RWPE2 (cell line): ENCODE data around the gene ANKRD33B.

Experiments
- ATAC-seq: fragments of 200-7000 bp; cut with Tn5 transposase; 3 replicates; pipeline ENCODE4 v1.9.1; 2021; ENCODE audit warnings: low read depth
- DNase-seq: peaks from one replicate; pipeline ENCODE4 v3.0.0-alpha.2; 2020; ENCODE audit warnings: low spot score
- H3K27ac ChIP-seq: fragments of 450-650 bp; 2 replicates; pipeline ENCODE4 v1.5.1; 2017; ENCODE audit warnings: mild to moderate bottlenecking; ENCODE audit not compliant: poor library complexity, severe bottlenecking
- H3K27me3 ChIP-seq: fragments of 250-450 bp; sonication (Bioruptor Pico); 2 replicates; pipeline ENCODE4 v1.5.1; 2021; ENCODE audit warnings: mild to moderate bottlenecking, moderate library complexity; ENCODE audit not compliant: insufficient read depth, poor library complexity, severe bottlenecking
- H3K36me3 ChIP-seq: fragments of 250-450 bp; sonication (Bioruptor Pico); 2 replicates; pipeline ENCODE4 v1.5.1; 2020; ENCODE audit warnings: low read depth, mild to moderate bottlenecking, moderate library complexity
- H3K4me1 ChIP-seq: fragments of 250-450 bp; sonication (Bioruptor Pico); 2 replicates; pipeline ENCODE4 v1.5.1; 2021; ENCODE audit warnings: mild to moderate bottlenecking, moderate library complexity; ENCODE audit not compliant: insufficient read depth, poor library complexity, severe bottlenecking
- H3K4me3 ChIP-seq: fragments of 250-450 bp; sonication (Bioruptor Pico); 2 replicates; pipeline ENCODE4 v1.5.1; 2021; ENCODE audit warnings: mild to moderate bottlenecking, moderate library complexity; ENCODE audit not compliant: severe bottlenecking
- H3K9me3 ChIP-seq: fragments of 250-450 bp; sonication (Bioruptor Pico); 2 replicates; pipeline ENCODE4 v1.5.1; 2021; ENCODE audit warnings: mild to moderate bottlenecking, moderate library complexity; ENCODE audit not compliant: severe bottlenecking
- CTCF ChIP-seq: fragments of 450-650 bp; IDR thresholded peaks from one replicate; pipeline ENCODE4 v1.5.1; 2017; ENCODE audit warnings: mild to moderate bottlenecking, moderate library complexity; ENCODE audit not compliant: poor library complexity, severe bottlenecking

ANKRD33B gene

GRCh38 chr5:10581424-10581748 is 17.5 kb downstream of the ANKRD33B start:
- Histone ChIP-seq H3K27me3 (no peaks in the 10 kb centered on the region), H3K9me3 (no peaks in the 10 kb centered on the region), H3K4me3 (no peak overlapping the region), H3K27ac (no peak overlapping the region), H3K36me3 (no peaks in the 10 kb centered on the region), H3K4me1 (peaks cover 6% of the 10 kb centered on the region)
- ATAC-seq, result peak; percentile 77
- no peak for TF ChIP-seq CTCF
- no peak for DNase-seq

- no peak overlapping the region for H3K27ac ChIP-seq
- H3K27me3 ChIP-seq, result no peaks in the 10 kb centered on the region
- no peaks in the 10 kb centered on the region for H3K36me3 ChIP-seq
- no peak for DNase-seq
- H3K4me1 ChIP-seq, result peaks cover 6% of the 10 kb centered on the region
- ATAC-seq, result no peak
- TF ChIP-seq CTCF, result no peak
- no peak overlapping the region for H3K4me3 ChIP-seq
- H3K9me3 ChIP-seq, result no peaks in the 10 kb centered on the region
Measured at GRCh38 chr5:10581867-10582511, 18.1 kb downstream of the ANKRD33B start.

DNA sequence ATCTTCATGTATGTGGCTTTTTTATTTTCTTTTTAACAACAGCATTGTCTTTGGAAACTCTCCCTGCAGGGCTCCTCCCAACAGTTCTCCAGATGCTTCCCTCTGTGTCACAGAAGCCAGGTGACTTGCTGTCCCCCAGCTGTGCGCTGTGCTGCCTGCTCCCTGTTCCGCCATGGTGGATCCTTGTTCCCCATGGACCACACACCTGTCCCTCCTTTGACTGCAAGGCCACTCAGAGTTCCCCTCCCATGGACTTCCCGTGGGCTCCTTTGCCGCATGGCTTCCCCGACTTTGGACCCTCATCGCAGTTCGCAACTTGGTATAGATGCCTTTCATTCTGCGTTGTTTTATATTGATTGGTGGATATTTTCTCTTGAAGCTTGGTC is 18.6 kb downstream of the ANKRD33B start:
- no peak overlapping the region for H3K4me3 ChIP-seq
- peak; percentile 38 for DNase-seq
- H3K27ac ChIP-seq, result no peak overlapping the region
- H3K4me1 ChIP-seq, result peaks cover 6% of the 10 kb centered on the region
- H3K9me3 ChIP-seq, result no peaks in the 10 kb centered on the region
- TF ChIP-seq CTCF, result no peak
- no peak for ATAC-seq
- no peaks in the 10 kb centered on the region for H3K27me3 ChIP-seq
- no peaks in the 10 kb centered on the region for H3K36me3 ChIP-seq

- H3K4me3 ChIP-seq, result no peak overlapping the region
- H3K27ac ChIP-seq, result no peak overlapping the region
- peaks cover 6% of the 10 kb centered on the region for H3K4me1 ChIP-seq
- no peaks in the 10 kb centered on the region for H3K9me3 ChIP-seq
- peak; percentile 41 for DNase-seq
- H3K27me3 ChIP-seq, result no peaks in the 10 kb centered on the region
- TF ChIP-seq CTCF, result no peak
- no peak for ATAC-seq
- H3K36me3 ChIP-seq, result no peaks in the 10 kb centered on the region
Measured at GRCh38 chr5:10583663-10584572, 20.0 kb downstream of the ANKRD33B start.
